MCF 10A (cell line): ENCODE data around the gene MRFAP1L1. TPM values are rescaled to one million over a fixed set of nuclear protein-coding genes. Genes with fewer than 3 reads are reported as not detected.
A peak's percentile ranks its signal among the peaks of the same experiment; 100 is the strongest.

Experiments
- BruUV-seq: library from RNA; stranded (reverse); fragments of 400-500 nt; replicated peaks from 2 replicates; lab custom pipeline; 2021; lab: Mats Ljungman, UMichigan
- CTCF ChIA-PET: fragments of 300-600 bp; sonication (Branson Sonifier 250); formaldehyde crosslinking; extraction: SDS; loops from one replicate; lab custom pipeline; 2021; ENCODE audit warnings: antibody characterized with exemption, inconsistent platforms; lab: Yijun Ruan, JAX
- POLR2A ChIA-PET: fragments of 300-600, 350-650 bp; sonication (Branson Sonifier 250); formaldehyde crosslinking; extraction: SDS; loops from one replicate; lab custom pipeline; 2020; ENCODE audit warnings: antibody characterized with exemption, inconsistent platforms; lab: Yijun Ruan, JAX
- DNase-seq: peaks from one replicate; pipeline ENCODE4 v3.0.0-alpha.2; 2018; ENCODE audit not compliant: unreplicated experiment
- H3K27ac Mint-ChIP-seq: one replicate; pipeline ENCODE4 v1.8.0; 2022; ENCODE audit warnings: mild to moderate bottlenecking, low read depth, mixed read lengths; ENCODE audit not compliant: unreplicated experiment
- H3K27me3 Mint-ChIP-seq: one replicate; pipeline ENCODE4 v1.8.0; 2022; ENCODE audit warnings: mixed read lengths; ENCODE audit not compliant: insufficient read depth, unreplicated experiment
- H3K36me3 Mint-ChIP-seq: one replicate; pipeline ENCODE4 v1.8.0; 2022; ENCODE audit warnings: mild to moderate bottlenecking, moderate library complexity, mixed read lengths; ENCODE audit not compliant: insufficient read depth, unreplicated experiment
- H3K4me1 Mint-ChIP-seq: one replicate; pipeline ENCODE4 v1.8.0; 2022; ENCODE audit warnings: mixed read lengths; ENCODE audit not compliant: insufficient read depth, unreplicated experiment
- H3K4me3 Mint-ChIP-seq: one replicate; pipeline ENCODE4 v1.8.0; 2022; ENCODE audit warnings: mild to moderate bottlenecking, moderate library complexity, mixed read lengths; ENCODE audit not compliant: unreplicated experiment
- H3K9me3 Mint-ChIP-seq: one replicate; pipeline ENCODE4 v1.8.0; 2022; ENCODE audit warnings: mixed read lengths; ENCODE audit not compliant: unreplicated experiment
- intact Hi-C: fragments of 100-400 bp; cut with micrococcal nuclease; formaldehyde crosslinking; loops from 2 replicates; pipeline ENCODE4 v1.14.1; 2022
- total RNA-seq: library from RNA; stranded (reverse); gene quantifications from 2 replicates; pipeline ENCODE4 v1.2.3, GENCODE V29; 2022
- TF ChIP-seq, protein P1 (sequence below): fragments of 200-600 bp; IDR thresholded peaks from one replicate; pipeline ENCODE4 v1.8.0; 2022; ENCODE audit warnings: antibody characterized with exemption, mild to moderate bottlenecking; ENCODE audit not compliant: unreplicated experiment

MRFAP1L1 gene
- total RNA-seq, 1 experiment from 2014 or later, result 42.5 TPM

DNA sequence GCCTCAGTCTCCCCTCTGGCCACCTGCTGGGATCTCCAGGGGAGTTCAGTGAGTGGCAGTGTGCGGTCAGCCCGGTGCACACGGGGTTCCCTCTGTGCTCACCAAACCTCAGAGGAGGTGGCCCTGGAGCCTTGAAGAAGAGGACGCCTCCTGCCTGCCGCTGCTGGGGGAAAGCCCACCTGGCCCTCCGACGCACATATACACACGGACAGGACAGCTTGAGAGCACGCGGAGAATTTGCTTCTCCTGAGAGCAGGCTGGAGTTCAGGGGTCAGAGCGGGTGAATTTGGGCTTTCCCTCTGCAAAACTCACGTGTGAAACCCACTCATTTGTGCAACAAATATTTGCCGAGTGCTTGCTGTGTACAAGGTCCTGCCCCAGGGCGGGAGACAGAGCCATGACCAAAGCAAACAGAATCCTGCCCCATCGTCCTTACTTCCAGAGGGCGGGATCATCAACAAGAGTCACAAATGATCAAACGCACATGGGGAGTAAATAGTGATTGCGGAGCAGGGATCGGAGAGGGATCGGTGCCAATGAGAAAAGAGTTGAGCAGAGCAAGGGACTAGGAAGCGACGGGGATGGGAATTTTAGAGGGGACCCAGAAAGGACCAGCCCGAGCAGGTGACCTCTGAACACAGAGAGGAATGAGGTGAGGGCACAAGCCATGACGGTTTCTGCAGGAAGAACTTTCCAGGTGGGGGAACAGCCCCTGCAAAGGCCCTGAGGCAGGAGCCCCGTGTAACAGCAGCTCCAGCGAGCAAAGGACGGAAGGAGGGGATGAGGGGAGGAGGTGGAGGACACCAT is 23.9 kb upstream of the MRFAP1L1 start:
- H3K27ac Mint-ChIP-seq, result peak overlapping the region; percentile 97
- TF ChIP-seq, protein P1, sequence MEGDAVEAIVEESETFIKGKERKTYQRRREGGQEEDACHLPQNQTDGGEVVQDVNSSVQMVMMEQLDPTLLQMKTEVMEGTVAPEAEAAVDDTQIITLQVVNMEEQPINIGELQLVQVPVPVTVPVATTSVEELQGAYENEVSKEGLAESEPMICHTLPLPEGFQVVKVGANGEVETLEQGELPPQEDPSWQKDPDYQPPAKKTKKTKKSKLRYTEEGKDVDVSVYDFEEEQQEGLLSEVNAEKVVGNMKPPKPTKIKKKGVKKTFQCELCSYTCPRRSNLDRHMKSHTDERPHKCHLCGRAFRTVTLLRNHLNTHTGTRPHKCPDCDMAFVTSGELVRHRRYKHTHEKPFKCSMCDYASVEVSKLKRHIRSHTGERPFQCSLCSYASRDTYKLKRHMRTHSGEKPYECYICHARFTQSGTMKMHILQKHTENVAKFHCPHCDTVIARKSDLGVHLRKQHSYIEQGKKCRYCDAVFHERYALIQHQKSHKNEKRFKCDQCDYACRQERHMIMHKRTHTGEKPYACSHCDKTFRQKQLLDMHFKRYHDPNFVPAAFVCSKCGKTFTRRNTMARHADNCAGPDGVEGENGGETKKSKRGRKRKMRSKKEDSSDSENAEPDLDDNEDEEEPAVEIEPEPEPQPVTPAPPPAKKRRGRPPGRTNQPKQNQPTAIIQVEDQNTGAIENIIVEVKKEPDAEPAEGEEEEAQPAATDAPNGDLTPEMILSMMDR, result no peak
- ChIA-PET POLR2A (interaction anchor here (0.6 to 1.8 kb wide), 6 partner anchors 14 to 1687 kb away, joined by 4 to 7 read pairs (median 6); partner anchors contain the start of gene MRFAP1L1), CTCF (interaction anchor here (1.1 to 5.0 kb wide), 2 partner anchors 14 to 140 kb away, joined by 4 to 23 read pairs; no protein-coding TSS in a partner anchor)
- no peaks in the 10 kb centered on the region for H3K9me3 Mint-ChIP-seq
- peaks cover 4% of the 10 kb centered on the region for H3K4me1 Mint-ChIP-seq
- no peak overlapping the region for H3K4me3 Mint-ChIP-seq
- intact Hi-C loops, result no loop called here
- no TSS peak for BruUV-seq
- H3K27me3 Mint-ChIP-seq, result no peaks in the 10 kb centered on the region
- H3K36me3 Mint-ChIP-seq, result no peaks in the 10 kb centered on the region
- DNase-seq, result no peak

DNA sequence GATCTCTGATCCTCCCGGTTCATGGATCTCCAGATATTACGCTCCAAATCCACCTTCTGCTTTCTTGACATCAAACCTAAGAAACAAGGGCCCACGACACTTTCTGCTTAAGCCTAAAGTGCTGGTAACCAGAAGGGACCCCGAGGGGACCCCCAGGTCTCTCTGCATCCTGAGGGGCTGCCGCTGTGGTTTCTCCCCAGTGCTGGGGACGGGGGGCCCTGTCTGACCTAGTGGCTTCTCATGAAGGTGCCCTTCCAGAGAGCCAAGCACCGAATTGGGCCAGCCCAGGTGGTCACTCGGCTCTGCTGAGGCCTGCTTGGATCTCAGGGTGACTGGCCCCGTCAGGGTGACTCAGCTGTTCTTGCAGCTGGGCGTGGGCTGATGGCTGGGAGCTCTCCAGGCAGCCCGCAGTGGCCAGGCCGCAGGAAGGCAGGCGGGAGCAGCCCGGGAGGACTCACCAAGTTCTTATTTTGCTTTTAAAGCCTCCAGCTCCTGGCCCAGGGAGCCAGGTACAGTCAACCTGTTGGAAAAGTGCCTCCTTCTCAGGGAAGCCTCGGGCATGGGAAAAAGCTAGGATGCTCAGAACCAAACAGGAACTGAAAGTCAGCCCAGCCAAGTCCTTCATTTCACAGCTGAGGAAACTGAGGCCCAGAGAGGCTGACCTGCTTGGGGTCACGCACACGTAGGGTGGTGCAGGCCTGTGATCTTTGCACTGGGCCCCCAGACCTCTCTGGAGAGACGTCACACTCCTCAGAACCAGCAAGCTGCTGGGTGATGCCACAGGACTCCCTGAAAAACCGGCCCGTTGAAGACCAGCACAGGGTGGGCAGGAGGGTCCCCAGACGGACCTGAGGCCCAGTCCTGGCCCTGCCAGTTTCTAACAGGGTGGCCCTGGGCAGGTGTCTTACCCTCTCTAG is 23.0 kb upstream of the MRFAP1L1 start:
- ChIA-PET POLR2A (interaction anchor here (0.6 to 1.8 kb wide), 12 partner anchors 13 to 1687 kb away, joined by 3 to 7 read pairs (median 5); partner anchors contain the start of genes KIAA0232 and MRFAP1L1), CTCF (interaction anchor here (0.5 to 5.0 kb wide), 7 partner anchors 13 to 1376 kb away, joined by 3 to 23 read pairs (median 3); no protein-coding TSS in a partner anchor)
- DNase-seq, result peak; percentile 87
- no peaks in the 10 kb centered on the region for H3K36me3 Mint-ChIP-seq
- H3K4me3 Mint-ChIP-seq, result no peak overlapping the region
- TF ChIP-seq, protein P1, result no peak
- BruUV-seq, result no TSS peak
- peaks cover 4% of the 10 kb centered on the region for H3K4me1 Mint-ChIP-seq
- intact Hi-C loops, result no loop called here
- H3K9me3 Mint-ChIP-seq, result no peaks in the 10 kb centered on the region
- peak overlapping the region; percentile 97 for H3K27ac Mint-ChIP-seq
- no peaks in the 10 kb centered on the region for H3K27me3 Mint-ChIP-seq

DNA sequence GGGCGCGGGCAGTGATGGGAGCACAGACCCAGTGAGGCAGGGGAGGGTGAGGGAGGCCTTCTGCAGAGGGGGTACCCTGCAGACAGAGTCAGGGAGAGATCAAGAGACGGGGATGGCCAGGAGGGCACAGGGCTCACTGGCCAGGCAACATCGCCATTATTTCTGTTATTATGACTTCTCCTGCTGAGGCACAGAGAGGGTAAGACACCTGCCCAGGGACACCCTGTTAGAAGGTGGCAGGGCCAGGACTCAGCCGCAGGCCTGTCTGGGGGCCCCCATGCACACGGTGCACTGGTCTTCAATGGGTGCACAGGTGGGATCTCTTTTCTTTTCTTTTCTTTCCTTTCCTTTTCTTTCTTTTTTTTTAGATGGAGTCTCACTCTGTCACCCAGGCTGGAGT is 22.1 kb upstream of the MRFAP1L1 start:
- Mint-ChIP-seq H3K4me3 (no peak overlapping the region), H3K9me3 (no peaks in the 10 kb centered on the region), H3K27ac (peak overlapping the region; percentile 97), H3K27me3 (no peaks in the 10 kb centered on the region), H3K36me3 (no peaks in the 10 kb centered on the region), H3K4me1 (peaks cover 4% of the 10 kb centered on the region)
- TF ChIP-seq, protein P1, result no peak
- ChIA-PET CTCF (interaction anchor here (1.9 to 5.0 kb wide), 2 partner anchors 142 kb away, joined by 10 to 23 read pairs; no protein-coding TSS in a partner anchor), POLR2A (interaction anchor here (1.4 to 1.8 kb wide), 3 partner anchors 14 to 22 kb away, joined by 3 to 7 read pairs (median 6); partner anchors contain the start of gene MRFAP1L1)
- no TSS peak for BruUV-seq
- DNase-seq, result no peak
- intact Hi-C loops, result no loop called here
